Thymus (tissue), 11 donors: Measurements from ENCODE around the gene EMSY. TPM values are rescaled to one million over a fixed set of nuclear protein-coding genes. Genes with fewer than 3 reads are reported as not detected.

Experiments used
- DNase-seq, 9 donors: peaks; one replicate each; pipeline ENCODE4 v3.0.0-alpha.2; 2013; ENCODE audit warnings: low spot score in 9 of 9, low read depth in 6 of 9, missing footprints in 1 of 9
- H3K27ac ChIP-seq, 2 donors: one replicate each; pipeline ENCODE4 v1.5.1; 2013; ENCODE audit warnings: control low read depth in 1 of 2, low read depth in 1 of 2, low read length in 1 of 2, mild to moderate bottlenecking in 1 of 2, moderate library complexity in 1 of 2
- H3K27me3 ChIP-seq, 2 donors: one replicate each; pipeline ENCODE4 v1.5.1; 2013; ENCODE audit warnings: low read length in 1 of 2; ENCODE audit not compliant: control insufficient read depth in 2 of 2, insufficient read depth in 1 of 2
- H3K36me3 ChIP-seq, 2 donors: one replicate each; pipeline ENCODE4 v1.5.1; 2013; ENCODE audit warnings: low read length in 1 of 2, mild to moderate bottlenecking in 1 of 2, moderate library complexity in 1 of 2; ENCODE audit not compliant: control insufficient read depth in 2 of 2, insufficient read depth in 2 of 2
- H3K4me1 ChIP-seq, 2 donors: one replicate each; pipeline ENCODE4 v1.5.1; 2013; ENCODE audit warnings: low read length in 2 of 2; ENCODE audit not compliant: control insufficient read depth in 2 of 2, insufficient read depth in 2 of 2
- H3K4me3 ChIP-seq, 2 donors: one replicate each; pipeline ENCODE4 v1.5.1; 2013; ENCODE audit warnings: low read length in 2 of 2, control low read depth in 1 of 2, mild to moderate bottlenecking in 1 of 2
- H3K9me3 ChIP-seq, 2 donors: one replicate each; pipeline ENCODE4 v1.5.1; 2013; ENCODE audit warnings: low read length in 1 of 2, mild to moderate bottlenecking in 1 of 2; ENCODE audit not compliant: control insufficient read depth in 2 of 2, insufficient read depth in 1 of 2
- WGBS: extraction: QIAGEN DNeasy Blood & Tissue Kit; methylation state at CpG from one replicate; pipeline ENCODE4 v1.1.7; 2013; 5-methylcytosine and 5-hydroxymethylcytosine counted together
- polyA plus RNA-seq: library from polyadenylated mRNA; stranded (reverse); fragments of 200-250 nt; gene quantifications from one replicate; pipeline ENCODE4 v1.2.3, GENCODE V29; 2013
- total RNA-seq: library from RNA; stranded (reverse); fragments of 120-200 nt; gene quantifications from one replicate; pipeline ENCODE4 v1.2.4, GENCODE V29; 2013
- donor health status: healthy.

Gene EMSY
- total and polyA plus RNA-seq, 2 donors: 9.3 to 11.8 TPM

- no peak overlapping the region for H3K4me3 ChIP-seq
- H3K9me3 ChIP-seq: no peaks in the 10 kb centered on the region
- 93% methylated on average over 2 of the region's 2 CpGs for WGBS
- DNase-seq: no peak
- no peaks in the 10 kb centered on the region for H3K27me3 ChIP-seq
- H3K4me1 ChIP-seq: peaks cover 7 to 8% of the 10 kb centered on the region in 2 donors
- H3K36me3 ChIP-seq: peaks cover 6 to 49% of the 10 kb centered on the region in 2 donors
- no peak overlapping the region for H3K27ac ChIP-seq
Measured at GRCh38 chr11:76448506-76448905, 3.7 kb downstream of the EMSY start.

- Histone ChIP-seq H3K4me1 (no peaks in the 10 kb centered on the region), H3K9me3 (no peaks in the 10 kb centered on the region), H3K27ac (no peak overlapping the region), H3K27me3 (no peaks in the 10 kb centered on the region), H3K36me3 (peaks cover 9 to 40% of the 10 kb centered on the region in 2 donors), H3K4me3 (no peak overlapping the region)
- 98% methylated on average over 6 of the region's 6 CpGs for WGBS
- no peak for DNase-seq
Measured at GRCh38 chr11:76453248-76453647, 8.4 kb downstream of the EMSY start.

- Histone ChIP-seq H3K27me3 (no peaks in the 10 kb centered on the region), H3K4me1 (no peaks in the 10 kb centered on the region), H3K4me3 (no peak overlapping the region), H3K27ac (no peak overlapping the region), H3K36me3 (peaks cover 17 to 45% of the 10 kb centered on the region in 2 donors), H3K9me3 (no peaks in the 10 kb centered on the region)
- WGBS: 95% methylated on average over 2 of the region's 2 CpGs
- DNase-seq: no peak
Measured at GRCh38 chr11:76455331-76455730, 10.5 kb downstream of the EMSY start.

GRCh38 chr11:76455931-76456330, 11.1 kb downstream of the EMSY start:
- H3K4me1 ChIP-seq: no peaks in the 10 kb centered on the region

GRCh38 chr11:76456571-76456970, 11.8 kb downstream of the EMSY start:
- H3K27me3 ChIP-seq: no peaks in the 10 kb centered on the region
- H3K9me3 ChIP-seq: no peaks in the 10 kb centered on the region
- no peaks in the 10 kb centered on the region for H3K4me1 ChIP-seq
- no peak for DNase-seq
- peaks cover 18 to 37% of the 10 kb centered on the region in 2 donors for H3K36me3 ChIP-seq
- no peak overlapping the region for H3K27ac ChIP-seq
- H3K4me3 ChIP-seq: no peak overlapping the region
- 95% methylated on average over 2 of the region's 2 CpGs for WGBS

More at GRCh38 chr11:76455931-76456330, 11.1 kb downstream of the EMSY start:
- H3K4me3 ChIP-seq: no peak overlapping the region
- no peaks in the 10 kb centered on the region for H3K9me3 ChIP-seq
- H3K27ac ChIP-seq: no peak overlapping the region
- H3K36me3 ChIP-seq: peaks cover 17 to 43% of the 10 kb centered on the region in 2 donors
- DNase-seq: no peak
- no peaks in the 10 kb centered on the region for H3K27me3 ChIP-seq

- Histone ChIP-seq H3K27ac (no peak overlapping the region), H3K36me3 (peaks cover 28 to 32% of the 10 kb centered on the region in 2 donors), H3K4me3 (no peak overlapping the region), H3K4me1 (no peaks in the 10 kb centered on the region), H3K9me3 (no peaks in the 10 kb centered on the region), H3K27me3 (no peaks in the 10 kb centered on the region)
- no peak for DNase-seq
- 96% methylated on average over 4 of the region's 4 CpGs for WGBS
Measured at GRCh38 chr11:76459299-76459698, 14.5 kb downstream of the EMSY start.

- no peak overlapping the region for H3K27ac ChIP-seq
- H3K36me3 ChIP-seq: peaks cover 28 to 33% of the 10 kb centered on the region in 2 donors
- no peak for DNase-seq
- WGBS: 97% methylated on average over 3 of the region's 3 CpGs
- no peaks in the 10 kb centered on the region for H3K9me3 ChIP-seq
- H3K27me3 ChIP-seq: no peaks in the 10 kb centered on the region
- H3K4me3 ChIP-seq: no peak overlapping the region
- no peaks in the 10 kb centered on the region for H3K4me1 ChIP-seq
Measured at GRCh38 chr11:76459846-76460245, 15.0 kb downstream of the EMSY start.

GRCh38 chr11:76462317-76462716, 17.5 kb downstream of the EMSY start:
- Histone ChIP-seq H3K4me3 (no peak overlapping the region), H3K36me3 (peaks cover 28 to 41% of the 10 kb centered on the region in 2 donors), H3K9me3 (no peaks in the 10 kb centered on the region), H3K4me1 (no peaks in the 10 kb centered on the region), H3K27ac (no peak overlapping the region), H3K27me3 (no peaks in the 10 kb centered on the region)
- DNase-seq: no peak

- no peaks in the 10 kb centered on the region for H3K4me1 ChIP-seq
- H3K27me3 ChIP-seq: no peaks in the 10 kb centered on the region
- no peaks in the 10 kb centered on the region for H3K9me3 ChIP-seq
- peaks cover 16 to 24% of the 10 kb centered on the region in 2 donors for H3K36me3 ChIP-seq
- H3K4me3 ChIP-seq: no peak overlapping the region
- no peak overlapping the region for H3K27ac ChIP-seq
- DNase-seq: no peak
- WGBS: 88% methylated on average over 4 of the region's 4 CpGs
Measured at GRCh38 chr11:76465701-76466100, 20.9 kb downstream of the EMSY start.

GRCh38 chr11:76466666-76467065, 21.8 kb downstream of the EMSY start:
- H3K36me3 ChIP-seq: peaks cover 13 to 26% of the 10 kb centered on the region in 2 donors

More at GRCh38 chr11:76466666-76467065, 21.8 kb downstream of the EMSY start:
- no peaks in the 10 kb centered on the region for H3K9me3 ChIP-seq
- no peak overlapping the region for H3K4me3 ChIP-seq
- no peak for DNase-seq
- H3K4me1 ChIP-seq: no peaks in the 10 kb centered on the region
- H3K27ac ChIP-seq: no peak overlapping the region
- no peaks in the 10 kb centered on the region for H3K27me3 ChIP-seq
